ENCODE data around the gene FBXL4. TPM values are rescaled to one million over a fixed set of nuclear protein-coding genes. Genes with fewer than 3 reads are reported as not detected.

FBXL4 gene
- total and polyA plus RNA-seq, 12 donors = 4.1 to 34.5 (median 23.7) TPM

DNA sequence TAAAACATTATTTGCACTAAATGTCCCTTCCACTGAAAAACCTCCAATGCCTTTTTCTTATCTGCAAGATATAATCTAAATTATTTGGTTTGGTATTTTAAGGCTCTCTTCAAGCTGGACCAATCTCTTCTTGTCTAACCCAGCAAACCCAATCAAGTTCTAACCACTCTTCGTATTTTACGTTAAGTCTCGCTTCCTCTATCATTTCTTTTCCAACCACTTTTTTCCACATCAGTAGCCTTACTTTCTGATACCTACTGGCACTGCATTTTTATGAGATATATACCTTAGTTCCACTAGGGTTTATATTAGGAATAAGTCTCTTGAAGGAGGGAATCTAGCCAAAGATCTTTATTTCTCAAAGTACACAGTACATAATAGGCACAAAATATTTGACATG, 19.1 kb downstream of the FBXL4 start:
- peaks cover 0 to 15% of the 10 kb centered on the region in 2 donors for H3K36me3 ChIP-seq (replicated peaks in 1 of 2)
- no peak for DNase-seq
- TF ChIP-seq, protein P1, sequence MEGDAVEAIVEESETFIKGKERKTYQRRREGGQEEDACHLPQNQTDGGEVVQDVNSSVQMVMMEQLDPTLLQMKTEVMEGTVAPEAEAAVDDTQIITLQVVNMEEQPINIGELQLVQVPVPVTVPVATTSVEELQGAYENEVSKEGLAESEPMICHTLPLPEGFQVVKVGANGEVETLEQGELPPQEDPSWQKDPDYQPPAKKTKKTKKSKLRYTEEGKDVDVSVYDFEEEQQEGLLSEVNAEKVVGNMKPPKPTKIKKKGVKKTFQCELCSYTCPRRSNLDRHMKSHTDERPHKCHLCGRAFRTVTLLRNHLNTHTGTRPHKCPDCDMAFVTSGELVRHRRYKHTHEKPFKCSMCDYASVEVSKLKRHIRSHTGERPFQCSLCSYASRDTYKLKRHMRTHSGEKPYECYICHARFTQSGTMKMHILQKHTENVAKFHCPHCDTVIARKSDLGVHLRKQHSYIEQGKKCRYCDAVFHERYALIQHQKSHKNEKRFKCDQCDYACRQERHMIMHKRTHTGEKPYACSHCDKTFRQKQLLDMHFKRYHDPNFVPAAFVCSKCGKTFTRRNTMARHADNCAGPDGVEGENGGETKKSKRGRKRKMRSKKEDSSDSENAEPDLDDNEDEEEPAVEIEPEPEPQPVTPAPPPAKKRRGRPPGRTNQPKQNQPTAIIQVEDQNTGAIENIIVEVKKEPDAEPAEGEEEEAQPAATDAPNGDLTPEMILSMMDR (IDR thresholded peaks at IDR 0.05) = no peak
- no peak for TF ChIP-seq POLR2A (IDR thresholded peaks at IDR 0.05)
- H3K9me3 ChIP-seq (replicated peaks in 1 of 3) = no peaks in the 10 kb centered on the region
- H3K27me3 ChIP-seq = no peaks in the 10 kb centered on the region
- no peak overlapping the region for H3K27ac ChIP-seq
- WGBS, 4 donors = 97 to 100% (median 98%) methylated on average over 3 of the region's 3 CpGs
- H3K4me1 ChIP-seq (replicated peaks in 1 of 2) = peaks cover 0 to 8% of the 10 kb centered on the region in 2 donors
- H3K4me3 ChIP-seq = no peak overlapping the region
- intact Hi-C loops (cut with DNase I) = no loop called here

DNA sequence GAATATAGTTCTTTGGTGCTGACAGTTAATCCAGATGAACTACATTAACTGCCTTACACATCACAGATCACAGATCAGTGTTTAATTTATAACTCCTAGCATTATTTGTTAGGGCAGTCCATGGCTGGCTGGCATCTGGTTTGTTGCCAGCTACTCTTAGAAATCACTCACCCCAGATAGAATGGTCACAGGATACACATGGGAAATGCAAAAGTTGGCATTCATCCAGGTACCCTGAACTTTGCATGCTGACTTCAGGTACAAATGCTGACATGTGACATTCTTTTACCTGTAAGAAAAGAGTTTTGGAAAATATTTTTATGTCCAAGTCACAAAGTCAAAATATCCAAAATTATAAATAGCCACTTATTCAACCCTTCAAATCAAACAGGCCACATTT, 20.2 kb downstream of the FBXL4 start:
- peaks cover 0 to 8% of the 10 kb centered on the region in 2 donors for H3K4me1 ChIP-seq (replicated peaks in 1 of 2)
- no peak overlapping the region for H3K27ac ChIP-seq
- no peak for DNase-seq
- intact Hi-C loops (cut with DNase I) = no loop called here
- no peaks in the 10 kb centered on the region for H3K9me3 ChIP-seq (replicated peaks in 1 of 3)
- H3K27me3 ChIP-seq = no peaks in the 10 kb centered on the region
- no peak overlapping the region for H3K4me3 ChIP-seq
- TF ChIP-seq, protein P1 (IDR thresholded peaks at IDR 0.05) = no peak
- TF ChIP-seq POLR2A (IDR thresholded peaks at IDR 0.05) = no peak
- H3K36me3 ChIP-seq (replicated peaks in 1 of 2) = peaks cover 0 to 15% of the 10 kb centered on the region in 2 donors

DNA sequence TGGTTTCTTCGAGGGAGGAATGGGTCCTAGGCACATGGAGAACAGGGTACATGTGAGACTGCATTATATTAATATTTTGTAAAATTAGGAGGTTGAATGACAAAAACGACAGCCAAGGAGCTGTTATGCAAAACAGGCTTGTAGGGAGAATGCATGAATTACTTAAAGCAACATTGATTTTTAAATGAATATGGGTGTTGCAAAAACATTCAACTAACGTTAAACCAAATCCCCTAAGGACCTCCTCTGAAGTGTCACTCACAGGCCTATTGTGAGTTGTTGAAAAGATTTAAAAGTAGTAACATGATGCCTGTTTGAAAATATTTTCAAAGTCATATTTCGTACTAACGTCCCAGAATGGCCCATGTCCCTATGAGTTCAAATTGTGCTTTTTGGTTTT, 21.9 kb downstream of the FBXL4 start:
- Histone ChIP-seq H3K27me3 (no peaks in the 10 kb centered on the region), H3K4me3 (no peak overlapping the region), H3K27ac (no peak overlapping the region), H3K9me3 (replicated peaks in 1 of 3) (no peaks in the 10 kb centered on the region), H3K4me1 (replicated peaks in 1 of 2) (peaks cover 0 to 4% of the 10 kb centered on the region in 2 donors), H3K36me3 (replicated peaks in 1 of 2) (peaks cover 0 to 15% of the 10 kb centered on the region in 2 donors)
- intact Hi-C loops (cut with DNase I) = no loop called here
- no peak for DNase-seq
- TF ChIP-seq, protein P1 (IDR thresholded peaks at IDR 0.05) = no peak
- TF ChIP-seq POLR2A (IDR thresholded peaks at IDR 0.05) = no peak
- WGBS, 4 donors = 71 to 88% (median 79%) methylated on average over 5 of the region's 5 CpGs

DNA sequence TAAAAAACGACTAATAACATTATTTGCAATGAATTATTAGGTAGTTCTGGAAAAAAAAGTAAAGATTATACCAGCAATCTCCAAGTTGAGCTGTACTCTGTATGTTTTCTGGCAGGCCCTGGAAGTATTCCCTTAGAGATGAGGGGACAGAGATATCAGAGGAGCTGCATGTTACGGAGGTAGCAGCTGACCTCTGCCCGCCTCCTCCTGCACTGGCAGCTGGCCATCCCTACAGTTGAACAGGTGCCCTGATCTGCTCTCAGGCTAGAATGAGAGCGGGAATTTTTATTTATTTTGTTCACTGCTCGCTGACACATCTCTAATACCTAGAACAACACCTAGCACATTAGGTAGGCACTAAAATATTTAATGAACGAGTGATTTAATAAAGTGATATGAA, 23.1 kb downstream of the FBXL4 start:
- intact Hi-C loops (cut with DNase I) = no loop called here
- WGBS, 4 donors = 72 to 87% (median 75%) methylated on average over 6 of the region's 6 CpGs
- no peak for DNase-seq
- Histone ChIP-seq H3K4me1 (replicated peaks in 1 of 2) (no peaks in the 10 kb centered on the region), H3K4me3 (no peak overlapping the region), H3K27me3 (no peaks in the 10 kb centered on the region), H3K9me3 (replicated peaks in 1 of 3) (no peaks in the 10 kb centered on the region), H3K36me3 (replicated peaks in 1 of 2) (peaks cover 0 to 15% of the 10 kb centered on the region in 2 donors), H3K27ac (no peak overlapping the region)
- TF ChIP-seq, protein P1 (IDR thresholded peaks at IDR 0.05) = no peak
- no peak for TF ChIP-seq POLR2A (IDR thresholded peaks at IDR 0.05)
